ENCODE measurements around the gene MAB21L2.

The MAB21L2 gene

DNA sequence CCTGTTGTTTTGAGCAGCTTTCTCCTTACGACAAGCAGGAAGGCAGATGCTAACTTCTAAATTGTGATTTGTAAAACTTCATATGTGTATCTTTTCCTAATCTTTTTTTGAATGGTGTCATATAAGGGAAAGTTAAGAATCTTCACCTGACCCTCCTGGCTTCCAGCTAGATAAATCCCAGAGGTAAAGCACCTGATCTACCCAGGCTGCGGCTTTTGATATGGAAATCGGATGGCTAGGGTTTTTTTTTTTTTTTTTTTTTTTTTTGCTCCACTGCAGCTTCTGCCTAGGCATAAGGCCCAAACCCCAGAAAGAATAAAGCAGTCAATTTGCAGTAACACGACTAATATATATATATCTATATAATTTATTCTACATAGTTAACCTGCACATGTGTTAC is 10.0 kb downstream of the MAB21L2 start:
- no peaks in the 10 kb centered on the region for H3K79me2 ChIP-seq (ENCODE audit: insufficient read depth, low read length)
- H3K9ac ChIP-seq (ENCODE audit: low read length): no peak overlapping the region
- H3K9me2 ChIP-seq (ENCODE audit: low read depth, low read length): no peaks in the 10 kb centered on the region
- peaks cover 4% of the 10 kb centered on the region; the same call in 1 of the 2 replicates for H3K36me3 ChIP-seq (ENCODE audit: insufficient read depth, low read length)
- H3K4me1 ChIP-seq (ENCODE audit: insufficient read depth, low read length, severe bottlenecking): no peaks in the 10 kb centered on the region
- no peaks in the 10 kb centered on the region for H3F3A ChIP-seq (ENCODE audit: insufficient read depth, low read length)
- H3K27me3 ChIP-seq (ENCODE audit: insufficient read depth, low read length): no peaks in the 10 kb centered on the region
- no peak overlapping the region for H3K27ac ChIP-seq (ENCODE audit: low read depth, low read length, poor library complexity, severe bottlenecking)
- no peaks in the 10 kb centered on the region for H4K20me1 ChIP-seq (ENCODE audit: insufficient read depth, low read length)
- H3K9me3 ChIP-seq (ENCODE audit: low read length): no peaks in the 10 kb centered on the region
- H3K4me2 ChIP-seq (ENCODE audit: low read length): no peak overlapping the region
- TF ChIP-seq, protein P1, sequence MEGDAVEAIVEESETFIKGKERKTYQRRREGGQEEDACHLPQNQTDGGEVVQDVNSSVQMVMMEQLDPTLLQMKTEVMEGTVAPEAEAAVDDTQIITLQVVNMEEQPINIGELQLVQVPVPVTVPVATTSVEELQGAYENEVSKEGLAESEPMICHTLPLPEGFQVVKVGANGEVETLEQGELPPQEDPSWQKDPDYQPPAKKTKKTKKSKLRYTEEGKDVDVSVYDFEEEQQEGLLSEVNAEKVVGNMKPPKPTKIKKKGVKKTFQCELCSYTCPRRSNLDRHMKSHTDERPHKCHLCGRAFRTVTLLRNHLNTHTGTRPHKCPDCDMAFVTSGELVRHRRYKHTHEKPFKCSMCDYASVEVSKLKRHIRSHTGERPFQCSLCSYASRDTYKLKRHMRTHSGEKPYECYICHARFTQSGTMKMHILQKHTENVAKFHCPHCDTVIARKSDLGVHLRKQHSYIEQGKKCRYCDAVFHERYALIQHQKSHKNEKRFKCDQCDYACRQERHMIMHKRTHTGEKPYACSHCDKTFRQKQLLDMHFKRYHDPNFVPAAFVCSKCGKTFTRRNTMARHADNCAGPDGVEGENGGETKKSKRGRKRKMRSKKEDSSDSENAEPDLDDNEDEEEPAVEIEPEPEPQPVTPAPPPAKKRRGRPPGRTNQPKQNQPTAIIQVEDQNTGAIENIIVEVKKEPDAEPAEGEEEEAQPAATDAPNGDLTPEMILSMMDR (IDR thresholded peaks at IDR 0.05; ENCODE audit: low read length): no peak
- no peak for TF ChIP-seq EZH2 (IDR thresholded peaks at IDR 0.05; ENCODE audit: borderline replicate concordance, low read length)
- H2AFZ ChIP-seq (ENCODE audit: low read length): no peak overlapping the region
- no peak overlapping the region for H3K4me3 ChIP-seq (ENCODE audit: low read depth, low read length, poor library complexity, severe bottlenecking)

- H3K4me1 ChIP-seq (ENCODE audit: insufficient read depth, low read length, severe bottlenecking): no peaks in the 10 kb centered on the region
- H4K20me1 ChIP-seq (ENCODE audit: insufficient read depth, low read length): no peaks in the 10 kb centered on the region
- H3K9me2 ChIP-seq (ENCODE audit: low read depth, low read length): no peaks in the 10 kb centered on the region
- no peak overlapping the region for H3K4me3 ChIP-seq (ENCODE audit: low read depth, low read length, poor library complexity, severe bottlenecking)
- H3K36me3 ChIP-seq (ENCODE audit: insufficient read depth, low read length): peaks cover 4% of the 10 kb centered on the region; the same call in 1 of the 2 replicates
- H3K79me2 ChIP-seq (ENCODE audit: insufficient read depth, low read length): no peaks in the 10 kb centered on the region
- H2AFZ ChIP-seq (ENCODE audit: low read length): no peak overlapping the region
- H3K9me3 ChIP-seq (ENCODE audit: low read length): no peaks in the 10 kb centered on the region
- H3K4me2 ChIP-seq (ENCODE audit: low read length): no peak overlapping the region
- no peaks in the 10 kb centered on the region for H3F3A ChIP-seq (ENCODE audit: insufficient read depth, low read length)
- no peaks in the 10 kb centered on the region for H3K27me3 ChIP-seq (ENCODE audit: insufficient read depth, low read length)
- no peak overlapping the region for H3K9ac ChIP-seq (ENCODE audit: low read length)
- no peak for TF ChIP-seq EZH2 (IDR thresholded peaks at IDR 0.05; ENCODE audit: borderline replicate concordance, low read length)
- TF ChIP-seq, protein P1 (IDR thresholded peaks at IDR 0.05; ENCODE audit: low read length): peak; percentile 15; the same call in 1 of the 2 replicates
- H3K27ac ChIP-seq (ENCODE audit: low read depth, low read length, poor library complexity, severe bottlenecking): no peak overlapping the region
Observed at GRCh38 chr4:150593996-150594395, 12.0 kb downstream of the MAB21L2 start.

- Histone ChIP-seq H2AFZ (ENCODE audit: low read length) (no peak overlapping the region), H3K27ac (ENCODE audit: low read depth, low read length, poor library complexity, severe bottlenecking) (no peak overlapping the region)
Observed at GRCh38 chr4:150598909-150599308, 17.0 kb downstream of the MAB21L2 start.

More at GRCh38 chr4:150598909-150599308, 17.0 kb downstream of the MAB21L2 start:
- no peaks in the 10 kb centered on the region for H4K20me1 ChIP-seq (ENCODE audit: insufficient read depth, low read length)
- no peaks in the 10 kb centered on the region for H3K79me2 ChIP-seq (ENCODE audit: insufficient read depth, low read length)
- no peaks in the 10 kb centered on the region for H3K9me2 ChIP-seq (ENCODE audit: low read depth, low read length)
- no peak overlapping the region for H3K9ac ChIP-seq (ENCODE audit: low read length)
- H3K4me3 ChIP-seq (ENCODE audit: low read depth, low read length, poor library complexity, severe bottlenecking): no peak overlapping the region
- H3F3A ChIP-seq (ENCODE audit: insufficient read depth, low read length): no peaks in the 10 kb centered on the region
- no peaks in the 10 kb centered on the region for H3K36me3 ChIP-seq (ENCODE audit: insufficient read depth, low read length)
- no peak overlapping the region for H3K4me2 ChIP-seq (ENCODE audit: low read length)
- no peaks in the 10 kb centered on the region for H3K9me3 ChIP-seq (ENCODE audit: low read length)
- H3K27me3 ChIP-seq (ENCODE audit: insufficient read depth, low read length): no peaks in the 10 kb centered on the region
- TF ChIP-seq, protein P1 (IDR thresholded peaks at IDR 0.05; ENCODE audit: low read length): no peak
- no peak for TF ChIP-seq EZH2 (IDR thresholded peaks at IDR 0.05; ENCODE audit: borderline replicate concordance, low read length)
- no peaks in the 10 kb centered on the region for H3K4me1 ChIP-seq (ENCODE audit: insufficient read depth, low read length, severe bottlenecking)
